SKM-1 (cell line): ENCODE results near the gene OR5AP2.
A peak's percentile ranks its signal among the peaks of the same experiment; 100 is the strongest.
"Not testable (repeated sequence)": the region's sequence is repeated elsewhere in the genome, so short reads cannot be mapped to it uniquely, and the experiment has no call there.

ENCODE experiments used
- DNase-seq: peaks from one replicate; lab custom pipeline; 2025; ENCODE audit not compliant: unreplicated experiment; lab: John Stamatoyannopoulos, UW

OR5AP2 gene

DNA sequence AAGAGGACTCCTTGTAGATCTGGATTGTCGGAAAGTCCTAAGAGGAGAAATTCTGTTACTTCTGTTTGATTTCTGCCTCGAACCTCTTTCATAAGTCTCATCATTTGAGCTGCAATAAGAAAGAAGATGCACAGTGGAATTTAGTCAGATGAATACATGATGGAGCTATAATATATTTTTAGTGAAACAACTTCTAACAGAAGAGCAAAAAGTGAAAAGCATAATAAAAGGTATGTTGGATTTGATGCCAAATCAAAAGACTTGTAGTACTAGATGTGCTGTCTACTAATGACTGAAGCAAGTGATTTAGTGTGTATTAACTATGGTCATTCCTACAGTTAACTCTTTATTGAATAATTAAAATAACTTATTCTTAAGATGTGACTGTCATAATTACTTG is at the start of gene OR5AP2:
Gene OR5AP2 (minus strand): TSS at position 101 of the 400 bp plus-strand sequence. CDS start 0 bp downstream, at position 101.
- DNase-seq, result no peak

DNA sequence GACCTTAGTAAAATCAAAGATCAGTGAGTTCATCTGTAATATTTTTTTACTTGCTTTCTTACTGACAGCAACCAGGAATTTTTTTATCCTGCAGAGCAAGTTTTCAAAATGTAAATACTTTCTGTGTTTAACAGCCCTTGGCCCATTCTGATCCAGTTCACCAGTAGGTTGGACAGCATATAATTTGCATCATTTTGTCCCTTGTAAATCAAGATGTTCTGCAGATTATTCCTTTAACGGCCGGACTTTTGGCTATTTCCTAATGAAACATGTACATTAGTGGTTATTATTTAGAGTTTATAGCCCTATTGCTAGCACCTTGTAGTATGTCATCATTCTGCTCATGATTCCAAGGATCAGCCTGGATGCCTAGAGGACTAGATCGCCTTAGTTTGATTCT is 48.9 kb upstream of the OR5AP2 start:
- DNase-seq, result not testable (repeated sequence)

DNA sequence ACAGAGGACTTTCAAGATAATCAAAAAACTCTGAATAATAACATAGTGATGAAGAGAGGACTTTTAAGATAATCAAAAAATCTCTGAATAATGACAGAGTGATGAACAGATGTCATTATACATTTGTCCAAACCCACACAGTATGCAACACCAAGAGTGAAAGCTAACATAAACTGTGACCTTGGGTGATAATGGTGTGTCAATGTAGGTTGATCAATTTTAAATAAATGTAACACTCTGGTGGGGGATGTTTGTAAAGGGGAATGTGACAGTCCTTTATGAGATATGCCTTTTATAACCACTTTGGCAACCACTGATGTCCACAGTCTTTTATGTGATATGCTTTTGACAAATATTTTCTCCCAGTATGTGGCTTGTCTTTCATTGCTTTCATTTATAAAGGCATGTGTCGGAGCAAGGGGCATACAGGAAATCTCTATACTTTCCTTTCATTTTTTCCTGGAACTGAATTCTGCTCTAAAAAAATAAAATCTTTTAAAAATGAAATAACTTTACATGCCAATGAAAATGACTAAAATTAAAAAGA is 46.4 kb upstream of the OR5AP2 start:
- DNase-seq, result no peak

DNA sequence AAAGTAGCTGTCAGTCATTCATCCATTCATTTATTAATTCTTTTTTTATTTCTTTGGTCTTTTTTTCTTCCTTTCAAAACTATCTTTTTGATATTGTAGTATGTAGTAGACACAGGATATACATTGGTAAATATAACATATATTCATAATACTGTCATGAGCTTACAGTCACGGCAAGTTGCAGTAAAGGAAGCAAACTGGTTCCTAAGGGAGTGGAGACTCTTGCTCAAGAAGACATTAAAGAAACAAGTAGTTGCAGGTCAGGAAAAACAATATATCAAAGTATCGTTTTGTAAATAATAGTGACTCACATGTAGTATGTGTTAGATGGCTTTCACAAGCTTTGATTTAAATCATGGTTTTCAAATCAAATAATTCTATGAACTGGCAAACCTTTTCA is 28.7 kb upstream of the OR5AP2 start:
- DNase-seq, result no peak

DNA sequence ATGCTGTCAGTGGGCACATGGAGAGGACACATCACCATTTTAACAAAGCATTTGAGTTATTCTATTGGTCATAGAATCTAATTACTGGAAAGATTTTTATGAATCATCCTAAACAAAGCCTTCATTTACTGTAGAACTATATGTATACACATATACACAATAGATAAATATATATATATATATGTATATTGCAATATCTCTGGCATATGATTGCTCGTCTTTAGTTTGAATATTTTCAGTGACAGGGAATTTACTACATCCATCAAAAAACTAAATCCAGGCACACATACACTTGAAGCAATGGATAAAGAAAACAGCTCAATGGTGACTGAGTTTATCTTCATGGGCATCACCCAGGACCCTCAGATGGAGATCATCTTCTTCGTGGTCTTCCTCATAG is 21.1 kb upstream of the OR5AP2 start, which contains the start of gene OR5AR1:
Gene OR5AR1 (plus strand): TSS at position 301 of the 400 bp plus-strand sequence. CDS start 0 bp downstream, at position 301.
- DNase-seq, result no peak

DNA sequence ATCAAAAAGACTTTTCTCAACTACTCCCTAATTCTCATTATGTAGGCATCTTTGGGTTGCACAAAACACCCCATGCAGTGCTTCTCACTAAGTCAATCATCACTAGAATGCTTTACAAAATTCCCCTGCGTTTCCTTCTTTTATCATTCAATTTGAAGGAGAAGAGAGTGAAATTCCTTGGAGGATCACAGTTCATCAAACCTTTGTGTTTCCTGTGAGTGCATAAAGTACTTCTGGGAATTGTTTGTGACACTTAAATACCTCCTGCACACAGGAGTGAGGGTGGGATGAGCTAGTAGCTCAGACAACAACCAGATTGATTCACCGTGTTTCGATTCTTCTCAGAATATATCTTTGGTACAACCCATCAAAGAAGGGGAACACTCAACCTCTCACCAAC is 17.5 kb upstream of the OR5AP2 start:
- no peak for DNase-seq

DNA sequence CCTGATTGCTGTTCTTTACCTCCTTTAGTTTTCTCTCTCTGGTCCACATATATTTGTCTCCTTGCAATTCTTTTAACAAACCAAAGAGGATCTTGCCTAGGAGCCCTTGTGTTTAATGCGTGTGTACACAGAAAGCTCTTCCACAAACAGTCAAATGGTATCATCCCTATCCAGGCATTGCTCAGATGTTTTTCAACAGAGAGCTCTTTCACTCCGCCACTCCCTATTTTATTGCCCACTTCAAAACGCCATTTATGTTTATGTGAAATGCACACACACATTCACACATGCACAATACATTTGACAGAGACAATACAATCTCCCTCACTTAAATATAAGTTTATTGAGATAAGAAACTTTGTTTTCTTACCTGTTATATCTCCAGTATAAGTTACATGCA is 4.7 kb downstream of the OR5AP2 start:
- DNase-seq, result no peak

DNA sequence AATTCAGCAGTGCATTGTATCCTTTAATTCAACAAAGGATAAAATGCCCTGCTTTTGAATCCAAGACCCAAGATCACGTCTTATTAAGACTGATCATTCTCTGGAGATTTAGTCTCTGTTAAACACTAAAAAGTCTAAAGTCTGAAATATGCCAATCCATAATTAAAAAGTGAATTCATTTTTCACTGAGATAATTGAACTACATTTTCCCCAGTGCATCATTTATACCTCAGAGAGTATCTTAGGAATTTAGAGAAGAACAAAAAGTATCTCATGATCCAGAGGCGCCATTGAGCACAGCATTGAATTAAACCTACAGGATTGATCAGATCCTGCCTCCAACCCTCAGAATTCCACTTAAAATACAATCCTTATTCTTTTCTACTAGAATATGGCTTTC is 5.4 kb downstream of the OR5AP2 start:
- DNase-seq, result no peak

DNA sequence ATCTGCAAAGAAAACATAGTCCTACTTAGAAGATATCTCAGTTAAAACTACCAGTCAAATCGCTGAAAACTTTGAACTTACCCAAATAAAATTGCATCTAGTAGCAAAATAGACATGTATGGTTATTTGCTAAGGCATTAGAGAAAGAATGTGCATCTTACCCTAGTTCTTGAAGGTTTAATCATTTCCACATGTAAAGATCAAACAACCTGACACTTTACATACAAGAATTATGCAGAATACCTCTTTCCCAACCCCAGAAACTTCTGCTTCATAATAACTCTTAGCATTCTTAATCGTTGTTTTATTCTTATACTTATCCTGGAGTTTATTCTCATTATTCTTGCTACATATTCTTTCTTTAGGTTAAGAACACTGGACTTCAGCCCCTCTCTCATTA is 9.9 kb downstream of the OR5AP2 start:
- no peak for DNase-seq

DNA sequence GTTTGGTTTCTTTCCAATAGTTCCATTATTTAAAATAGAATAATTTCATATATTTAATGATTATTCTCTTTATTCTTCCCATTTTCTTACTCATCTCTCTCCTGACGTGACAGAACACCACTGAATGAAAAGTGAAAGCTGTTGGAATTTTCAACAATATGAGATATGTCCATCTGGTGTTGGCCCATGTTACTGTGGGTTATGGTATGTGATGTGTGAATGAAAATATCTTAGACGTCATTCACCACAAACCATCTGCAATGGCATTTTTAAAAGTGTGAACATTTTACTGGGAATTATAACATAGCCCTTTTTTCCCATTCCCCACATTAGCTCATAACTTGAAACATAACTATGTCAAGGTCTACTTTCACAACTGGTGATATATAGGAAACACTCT is 16.3 kb downstream of the OR5AP2 start:
- DNase-seq, result no peak

DNA sequence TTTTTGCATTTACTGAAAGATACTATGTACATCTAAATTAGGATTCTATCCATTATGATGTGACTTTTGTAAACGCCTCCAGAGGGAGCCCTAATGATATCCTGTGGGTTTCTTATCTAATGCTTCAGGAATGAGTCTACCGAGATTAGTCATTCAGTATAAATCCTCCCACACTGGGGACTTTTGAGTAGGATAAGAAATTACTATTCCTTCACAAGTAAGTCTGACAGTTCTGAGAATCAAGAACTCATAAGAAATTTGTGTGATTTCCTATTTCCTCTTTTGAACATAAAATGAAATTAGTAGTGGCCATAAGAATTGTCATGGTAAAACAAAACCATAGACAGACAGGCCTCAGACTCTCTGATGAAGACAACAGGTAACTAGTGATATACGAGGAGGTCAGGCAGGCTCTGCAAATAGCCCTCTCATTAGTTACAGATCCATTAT is 17.6 kb downstream of the OR5AP2 start:
- peak; percentile 12 for DNase-seq

DNA sequence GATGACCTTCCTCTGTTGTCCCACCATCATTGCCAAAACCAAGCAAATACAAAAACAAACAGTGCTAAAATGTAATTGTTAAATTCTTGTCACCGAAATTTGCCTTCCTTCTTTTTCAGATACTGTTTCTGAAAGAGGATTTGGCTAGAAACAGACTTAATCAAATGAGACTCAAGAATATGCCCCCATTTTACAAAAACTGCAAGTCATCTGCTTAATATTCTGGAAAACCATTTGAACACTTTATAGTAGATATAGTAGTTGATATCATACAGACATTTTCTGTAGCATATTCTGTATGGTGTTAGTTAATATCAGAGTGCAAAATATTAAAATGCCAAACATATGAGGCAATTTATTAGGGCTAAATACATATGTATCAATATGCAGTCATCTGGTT is 31.1 kb downstream of the OR5AP2 start:
- DNase-seq, result no peak

DNA sequence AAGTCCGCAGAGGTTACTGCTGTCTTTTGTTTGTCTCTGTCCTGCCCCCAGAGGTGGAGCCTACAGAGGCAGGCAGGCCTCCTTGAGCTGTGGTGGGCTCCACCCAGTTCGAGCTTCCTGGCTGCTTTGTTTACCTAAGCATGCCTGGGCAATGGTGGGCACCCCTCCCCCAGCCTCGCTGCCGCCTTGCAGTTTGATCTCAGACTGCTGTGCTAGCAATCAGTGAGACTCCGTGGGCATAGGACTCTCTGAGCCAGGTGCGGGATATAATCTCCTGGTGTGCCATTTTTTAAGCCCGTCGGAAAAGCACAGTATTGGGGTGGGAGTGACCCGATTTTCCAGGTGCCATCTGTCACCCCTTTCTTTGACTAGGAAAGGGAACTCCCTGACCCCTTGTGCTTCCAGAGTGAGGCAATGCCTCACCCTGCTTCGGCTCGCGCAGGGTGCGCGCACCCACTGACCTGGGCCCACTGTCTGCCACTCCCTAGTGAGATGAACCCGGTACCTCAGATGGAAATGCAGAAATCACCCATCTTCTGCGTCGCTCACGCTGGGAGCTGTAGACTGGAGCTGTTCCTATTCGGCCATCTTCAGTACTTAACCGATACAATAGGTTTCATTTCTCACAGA is 50.0 kb downstream of the OR5AP2 start:
- not testable (repeated sequence) for DNase-seq
